ENCODE measurements around the gene PMM1. TPM values are rescaled to one million over a fixed set of nuclear protein-coding genes. Genes with fewer than 3 reads are reported as not detected.
"Not testable (repeated sequence)": the region's sequence is repeated elsewhere in the genome, so short reads cannot be mapped to it uniquely, and the experiment has no call there.

Gene PMM1
- total and polyA plus RNA-seq, 2 of the 13 experiments (the other 11 are each of a cell fraction or from before 2014, with no cell fraction given): 17.8 to 95.6 TPM

DNA sequence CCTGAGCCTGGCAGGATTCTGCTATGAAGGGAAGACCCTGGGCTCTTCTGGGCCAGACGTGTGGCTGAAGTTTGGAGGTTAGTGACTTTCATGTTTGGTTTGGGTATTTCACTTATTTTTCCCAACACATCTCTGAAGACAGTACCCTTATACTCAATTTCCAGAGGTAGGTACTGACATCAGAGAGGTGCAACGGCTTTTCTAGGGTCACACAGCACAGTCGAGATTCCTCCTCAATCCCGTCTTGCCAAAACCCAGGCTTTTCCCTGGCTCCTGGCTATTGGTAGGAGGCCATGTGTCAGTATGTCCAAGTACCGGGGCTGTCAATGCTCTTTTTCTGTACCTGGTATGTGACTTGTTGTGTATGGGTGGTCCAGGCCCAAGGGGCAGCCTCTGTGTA is 6.1 kb upstream of the PMM1 start:
- no peak for ATAC-seq
- intact Hi-C loops (cut with micrococcal nuclease; ENCODE audit: unreplicated experiment): loop anchor here (2.0 kb wide), 1 partner anchor 19 kb away; no protein-coding TSS in a partner anchor

DNA sequence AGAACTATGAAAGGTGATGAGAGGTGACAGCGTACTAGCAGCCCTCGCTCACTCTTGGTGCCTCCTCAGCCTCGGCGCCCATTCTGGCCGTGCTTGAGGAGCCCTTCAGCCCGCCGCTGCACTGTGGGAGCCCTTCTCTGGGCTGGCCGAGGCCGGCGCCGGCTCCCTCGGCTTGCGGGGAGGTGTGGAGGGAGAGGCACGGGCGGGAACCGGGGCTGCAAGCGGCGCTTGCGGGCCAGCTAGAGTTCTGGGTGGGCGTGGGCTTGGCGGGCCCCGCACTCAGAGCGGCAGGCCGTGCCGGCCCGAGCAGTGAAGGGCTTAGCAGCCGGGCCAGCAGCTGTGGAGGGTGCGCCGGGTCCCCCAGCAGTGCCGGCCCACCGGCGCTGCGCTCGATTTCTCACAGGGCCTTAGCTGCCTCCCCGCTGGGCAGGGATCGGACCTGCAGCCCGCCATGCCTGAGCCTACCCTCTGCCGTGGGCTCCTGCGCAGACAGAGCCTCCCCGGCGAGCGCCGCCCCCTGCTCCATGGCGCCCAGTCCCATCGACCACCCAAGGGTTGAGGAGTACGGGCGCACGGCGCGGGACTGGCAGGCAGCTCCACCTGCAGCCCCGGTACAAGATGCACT is 3.8 kb upstream of the PMM1 start:
- POLR2A ChIA-PET: interaction anchor here (1.3 kb wide), 1 partner anchor 28 kb away, joined by 5 read pairs; the partner anchor contains the start of genes DESI1 and XRCC6
- intact Hi-C loops (cut with micrococcal nuclease; ENCODE audit: unreplicated experiment): not testable (repeated sequence)

More for the DNA sequence above, 6.1 kb upstream of the PMM1 start:
- no peak overlapping the region for H2AFZ ChIP-seq (ENCODE audit: low read length)
- no peak for DNase-seq (ENCODE audit: low spot score)
- 72% methylated on average over 5 of the region's 5 CpGs for WGBS (ENCODE audit: low lambda C conversion rate)
- H3K9ac ChIP-seq (ENCODE audit: insufficient read depth, low read depth, low read length): no peak overlapping the region
- no peak for FAIRE-seq
- CTCF ChIA-PET (ENCODE audit: low intra/inter-chr PET ratio, low total read pairs): interaction anchor here (4.8 kb wide), 1 partner anchor 19 kb away, joined by 77 read pairs; no protein-coding TSS in a partner anchor
- no peaks in the 10 kb centered on the region for H4K20me1 ChIP-seq (ENCODE audit: insufficient read depth, low read length)
- no peak overlapping the region for H3K4me2 ChIP-seq (ENCODE audit: low read depth, low read length)
- BruUV-seq (replicated peaks): no TSS peak
- no peaks in the 10 kb centered on the region for H3K79me2 ChIP-seq (ENCODE audit: insufficient read depth, low read length)
- peaks cover 27% of the 10 kb centered on the region for H3K4me1 ChIP-seq (ENCODE audit: insufficient read depth, low read length)
- no peaks in the 10 kb centered on the region for H3K27me3 ChIP-seq (ENCODE audit: control insufficient read depth in 1 of 2, insufficient read depth in 2 of 2, low read length in 2 of 2)
- in situ Hi-C loops (cut with HindIII; ENCODE audit: extremely low pct_ligation_motif_present, low pct_unique_long_range_greater_than_20kb): no loop called here
- POLR2A ChIA-PET: no interaction called here
- H3K9me3 ChIP-seq (ENCODE audit: low read length): no peaks in the 10 kb centered on the region
- H3K4me3 ChIP-seq (replicated peaks in 1 of 3; ENCODE audit: insufficient read depth in 1 of 3, low read depth in 2 of 3, low read length in 3 of 3): no peak overlapping the region
- H3K36me3 ChIP-seq (replicated peaks in 1 of 2; ENCODE audit: control insufficient read depth in 1 of 2, insufficient read depth in 2 of 2, low read length in 2 of 2): peaks cover 0 to 5% of the 10 kb centered on the region in 2 experiments; a peak in 1 of 5 replicates
- TF ChIP-seq MTF2 (CRISPR knock-in tag; IDR thresholded peaks at IDR 0.05; ENCODE audit: borderline replicate concordance): no peak
- peak; percentile 90 for TF ChIP-seq ZNF768 (CRISPR knock-in tag; IDR thresholded peaks at IDR 0.05)
- TF ChIP-seq ZMYM3 (CRISPR knock-in tag; IDR thresholded peaks at IDR 0.05): 0 out of 2 replicates have a peak, but pooled peaks have one; percentile 28
- 0 out of 2 replicates have a peak, but pooled peaks have one; percentile 21 for TF ChIP-seq KDM2A (CRISPR knock-in tag; IDR thresholded peaks at IDR 0.05; ENCODE audit: borderline replicate concordance, low read depth)
- H3K27ac ChIP-seq (ENCODE audit: extremely low read length, insufficient read depth, low read length): no peak overlapping the region

More for the DNA sequence above, 3.8 kb upstream of the PMM1 start:
- H3K27me3 ChIP-seq (ENCODE audit: control insufficient read depth in 1 of 2, insufficient read depth in 2 of 2, low read length in 2 of 2); H3K27ac ChIP-seq (ENCODE audit: extremely low read length, insufficient read depth, low read length); H3K4me3 ChIP-seq (replicated peaks in 1 of 3; ENCODE audit: insufficient read depth in 1 of 3, low read depth in 2 of 3, low read length in 3 of 3); CTCF ChIA-PET (ENCODE audit: low intra/inter-chr PET ratio, low total read pairs); ATAC-seq; H3K79me2 ChIP-seq (ENCODE audit: insufficient read depth, low read length); H3K36me3 ChIP-seq (replicated peaks in 1 of 2; ENCODE audit: control insufficient read depth in 1 of 2, insufficient read depth in 2 of 2, low read length in 2 of 2); BruUV-seq (replicated peaks); H2AFZ ChIP-seq (ENCODE audit: low read length); FAIRE-seq; in situ Hi-C loops (cut with HindIII; ENCODE audit: extremely low pct_ligation_motif_present, low pct_unique_long_range_greater_than_20kb); H3K9me3 ChIP-seq (ENCODE audit: low read length); H4K20me1 ChIP-seq (ENCODE audit: insufficient read depth, low read length); H3K9ac ChIP-seq (ENCODE audit: insufficient read depth, low read depth, low read length); DNase-seq (ENCODE audit: low spot score); H3K4me2 ChIP-seq (ENCODE audit: low read depth, low read length): not testable (repeated sequence)
- WGBS (ENCODE audit: low lambda C conversion rate): 97% methylated on average over 17 of the region's 51 CpGs
- H3K4me1 ChIP-seq (ENCODE audit: insufficient read depth, low read length): peaks cover 38% of the 10 kb centered on the region

Measured in HepG2 (cell line).